ENCODE results near the gene NPM1. TPM values are rescaled to one million over a fixed set of nuclear protein-coding genes. Genes with fewer than 3 reads are reported as not detected.

The NPM1 gene
- total RNA-seq, 1 experiment from 2014 or later = 2,693 TPM

DNA sequence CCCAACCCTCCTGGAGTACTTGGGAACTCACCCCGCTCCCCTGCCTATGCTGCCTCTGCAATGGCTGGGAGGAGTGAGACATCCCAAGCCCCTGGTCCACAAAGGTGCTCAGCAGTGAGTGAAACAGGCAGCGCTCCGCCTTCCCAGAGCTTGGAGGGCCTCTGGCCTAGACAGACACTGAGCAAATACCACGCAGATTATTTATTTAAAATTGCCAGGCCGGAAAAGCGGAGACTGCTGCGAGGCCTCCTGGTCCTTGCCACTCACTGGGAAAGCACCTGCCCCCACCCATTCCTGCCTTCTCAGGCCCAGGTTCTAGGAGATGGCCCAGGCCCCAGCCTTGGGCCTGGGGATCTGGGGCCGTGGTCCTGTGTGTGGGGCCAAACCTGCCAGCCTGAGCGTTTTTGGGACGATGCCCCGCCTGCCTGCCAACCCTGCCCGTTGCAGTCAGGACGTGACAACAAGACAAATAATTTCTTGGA lies 49.2 kb downstream of the NPM1 start:
- Histone ChIP-seq H4K20me1 (ENCODE audit: insufficient read depth) (no peaks in the 10 kb centered on the region), H3K79me2 (ENCODE audit: insufficient read depth, low read length) (no peaks in the 10 kb centered on the region), H3K4me3 (replicated peaks in 1 of 2; ENCODE audit: low read depth in 1 of 2, low read length in 2 of 2) (no peak overlapping the region), H3K27ac (ENCODE audit: low read depth, low read length) (no peak overlapping the region), H3K9ac (ENCODE audit: low read length) (no peak overlapping the region), H3K9me2 (ENCODE audit: insufficient read depth) (no peaks in the 10 kb centered on the region), H3K27me3 (ENCODE audit: insufficient read depth, low read length) (no peaks in the 10 kb centered on the region), H3K4me2 (ENCODE audit: low read length) (no peak overlapping the region), H3K4me1 (ENCODE audit: control insufficient read depth in 1 of 2, insufficient read depth in 2 of 2, low read length in 2 of 2) (no peaks in the 10 kb centered on the region), H2AFZ (ENCODE audit: low read depth, low read length, poor library complexity, severe bottlenecking) (no peak overlapping the region), H3K36me3 (ENCODE audit: control insufficient read depth in 1 of 2, insufficient read depth in 2 of 2, low read length in 2 of 2) (no peaks in the 10 kb centered on the region), H3K9me3 (ENCODE audit: control insufficient read depth in 1 of 2, insufficient read depth in 1 of 2, low read depth in 1 of 2, low read length in 2 of 2) (no peaks in the 10 kb centered on the region)
- RAD21 ChIA-PET (ENCODE audit: low non-redundant PET in 1 of 2, low total read pairs in 2 of 2, uncharacterized antibody in 2 of 2, unreplicated experiment in 2 of 2) = no interaction called here
- POLR2A ChIA-PET = no interaction called here
- intact Hi-C loops (cut with micrococcal nuclease) = no loop called here
- ATAC-seq (no peak), DNase-seq (ENCODE audit: low read depth, low spot score) (no peak)
- CTCF ChIA-PET = no interaction called here
- TF ChIP-seq JUND (IDR thresholded peaks at IDR 0.05) (no peak), ZNF274 (IDR thresholded peaks at IDR 0.05; ENCODE audit: low read depth, low read length) (no peak), SIN3A (IDR thresholded peaks at IDR 0.05; ENCODE audit: low read depth) (no peak), EGR1 (IDR thresholded peaks at IDR 0.05; ENCODE audit: low read depth) (no peak), POLR2A (IDR thresholded peaks at IDR 0.05; ENCODE audit: borderline replicate concordance, extremely low read depth, insufficient read depth, insufficient read length) (no peak), ELF1 (IDR thresholded peaks at IDR 0.05; ENCODE audit: borderline replicate concordance, low read depth) (no peak)
- TF ChIP-seq, protein P1, sequence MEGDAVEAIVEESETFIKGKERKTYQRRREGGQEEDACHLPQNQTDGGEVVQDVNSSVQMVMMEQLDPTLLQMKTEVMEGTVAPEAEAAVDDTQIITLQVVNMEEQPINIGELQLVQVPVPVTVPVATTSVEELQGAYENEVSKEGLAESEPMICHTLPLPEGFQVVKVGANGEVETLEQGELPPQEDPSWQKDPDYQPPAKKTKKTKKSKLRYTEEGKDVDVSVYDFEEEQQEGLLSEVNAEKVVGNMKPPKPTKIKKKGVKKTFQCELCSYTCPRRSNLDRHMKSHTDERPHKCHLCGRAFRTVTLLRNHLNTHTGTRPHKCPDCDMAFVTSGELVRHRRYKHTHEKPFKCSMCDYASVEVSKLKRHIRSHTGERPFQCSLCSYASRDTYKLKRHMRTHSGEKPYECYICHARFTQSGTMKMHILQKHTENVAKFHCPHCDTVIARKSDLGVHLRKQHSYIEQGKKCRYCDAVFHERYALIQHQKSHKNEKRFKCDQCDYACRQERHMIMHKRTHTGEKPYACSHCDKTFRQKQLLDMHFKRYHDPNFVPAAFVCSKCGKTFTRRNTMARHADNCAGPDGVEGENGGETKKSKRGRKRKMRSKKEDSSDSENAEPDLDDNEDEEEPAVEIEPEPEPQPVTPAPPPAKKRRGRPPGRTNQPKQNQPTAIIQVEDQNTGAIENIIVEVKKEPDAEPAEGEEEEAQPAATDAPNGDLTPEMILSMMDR (IDR thresholded peaks at IDR 0.05 in 2 of 3, conservative IDR thresholded peaks at IDR 0.05 in 1 of 3; ENCODE audit: borderline replicate concordance in 1 of 3, insufficient read depth in 1 of 3, low read depth in 2 of 3, low read length in 2 of 3) = no peak
- BruUV-seq (replicated peaks) = no TSS peak

DNA sequence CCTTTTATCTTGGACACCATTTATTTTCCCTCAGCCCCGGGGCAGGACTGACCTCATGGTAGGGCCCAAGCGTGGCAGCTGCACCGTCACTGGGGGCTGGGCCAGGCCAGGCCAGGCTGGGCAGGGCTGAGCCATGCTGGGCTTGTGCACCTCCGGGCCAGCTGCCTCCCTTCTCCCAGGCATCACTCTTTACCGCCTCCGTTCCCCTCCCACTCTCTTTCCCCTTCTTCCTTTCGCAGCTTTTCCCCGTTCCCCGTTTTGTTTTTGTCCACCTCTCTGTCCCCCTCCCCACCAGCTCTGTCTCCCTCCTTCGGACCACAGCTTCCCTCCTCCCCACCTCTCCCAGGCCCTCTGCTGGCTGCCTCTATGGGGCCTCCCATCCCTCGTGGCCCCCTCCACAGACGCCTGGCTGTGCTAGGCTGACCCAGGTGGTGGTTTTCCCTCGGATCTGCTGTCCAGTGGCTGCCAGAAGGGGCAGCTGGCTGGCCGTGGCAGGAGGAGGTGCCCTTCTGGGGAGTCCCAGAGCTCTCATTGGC lies 49.7 kb downstream of the NPM1 start:
- Histone ChIP-seq H3K79me2 (ENCODE audit: insufficient read depth, low read length) (no peaks in the 10 kb centered on the region), H2AFZ (ENCODE audit: low read depth, low read length, poor library complexity, severe bottlenecking) (no peak overlapping the region), H3K4me1 (ENCODE audit: control insufficient read depth in 1 of 2, insufficient read depth in 2 of 2, low read length in 2 of 2) (no peaks in the 10 kb centered on the region), H3K27me3 (ENCODE audit: insufficient read depth, low read length) (no peaks in the 10 kb centered on the region), H4K20me1 (ENCODE audit: insufficient read depth) (no peaks in the 10 kb centered on the region), H3K9me3 (ENCODE audit: control insufficient read depth in 1 of 2, insufficient read depth in 1 of 2, low read depth in 1 of 2, low read length in 2 of 2) (no peaks in the 10 kb centered on the region), H3K36me3 (ENCODE audit: control insufficient read depth in 1 of 2, insufficient read depth in 2 of 2, low read length in 2 of 2) (no peaks in the 10 kb centered on the region), H3K9me2 (ENCODE audit: insufficient read depth) (no peaks in the 10 kb centered on the region), H3K9ac (ENCODE audit: low read length) (no peak overlapping the region), H3K27ac (ENCODE audit: low read depth, low read length) (no peak overlapping the region), H3K4me3 (replicated peaks in 1 of 2; ENCODE audit: low read depth in 1 of 2, low read length in 2 of 2) (no peak overlapping the region), H3K4me2 (ENCODE audit: low read length) (no peak overlapping the region)
- BruUV-seq (replicated peaks) = no TSS peak
- ChIA-PET POLR2A (no interaction called here), RAD21 (ENCODE audit: low non-redundant PET in 1 of 2, low total read pairs in 2 of 2, uncharacterized antibody in 2 of 2, unreplicated experiment in 2 of 2) (no interaction called here), CTCF (no interaction called here)
- ATAC-seq (no peak), DNase-seq (ENCODE audit: low read depth, low spot score) (no peak)
- intact Hi-C loops (cut with micrococcal nuclease) = no loop called here
- TF ChIP-seq RAD21 (IDR thresholded peaks at IDR 0.05; ENCODE audit: low read depth) (no peak), SIN3A (IDR thresholded peaks at IDR 0.05; ENCODE audit: low read depth) (no peak), TCF7L2 (IDR thresholded peaks at IDR 0.05; ENCODE audit: borderline replicate concordance, extremely low read depth, insufficient read depth, insufficient read length) (no peak), YY1 (IDR thresholded peaks at IDR 0.05; ENCODE audit: extremely low read depth, insufficient replicate concordance, low read depth, low read length) (no peak), FOSL1 (IDR thresholded peaks at IDR 0.05; ENCODE audit: low read depth) (no peak), CBX3 (IDR thresholded peaks at IDR 0.05; ENCODE audit: low read depth) (no peak), SRF (IDR thresholded peaks at IDR 0.05; ENCODE audit: low read depth) (no peak)
- TF ChIP-seq, protein P1 (IDR thresholded peaks at IDR 0.05 in 2 of 3, conservative IDR thresholded peaks at IDR 0.05 in 1 of 3; ENCODE audit: borderline replicate concordance in 1 of 3, insufficient read depth in 1 of 3, low read depth in 2 of 3, low read length in 2 of 3) = no peak
